H1 (cell line): ENCODE results near the gene GAS6. TPM values are rescaled to one million over a fixed set of nuclear protein-coding genes. Genes with fewer than 3 reads are reported as not detected.

Experiments
- CTCF ChIA-PET: fragments of 300-600 bp; sonication (Branson Sonifier 250); formaldehyde crosslinking; loops from one replicate; lab custom pipeline; 2021; ENCODE audit not compliant: partially characterized antibody; lab: Charles Lee
- POLR2A ChIA-PET: fragments of 300-600 bp; sonication (Branson Sonifier 250); formaldehyde crosslinking; loops from one replicate; lab custom pipeline; 2021; ENCODE audit warnings: inconsistent platforms; ENCODE audit not compliant: partially characterized antibody; lab: Charles Lee
- DNase-seq, 2 experiments: peaks; one replicate each; pipeline versions ENCODE4 v3.0.0 to v3.0.0-alpha.2; 2010 to 2022; ENCODE audit warnings: low spot score in 2 of 2, low read depth in 1 of 2, mixed read lengths in 1 of 2
- FAIRE-seq: peaks from 2 replicates; lab custom pipeline; 2011; peaks lifted over from hg19 to GRCh38; lab: Jason Lieb, UNC
- H2AFZ ChIP-seq: 2 replicates; pipeline ENCODE4 v1.8.1; 2012; ENCODE audit warnings: low read length, inconsistent platforms
- H2AK5ac ChIP-seq: 2 replicates; pipeline ENCODE4 v1.6.1; 2013; ENCODE audit warnings: low read depth, low read length
- H2BK120ac ChIP-seq: replicated peaks from 2 replicates; pipeline ENCODE3; 2013; ENCODE audit warnings: low read depth, low read length, inconsistent platforms
- H2BK12ac ChIP-seq: 2 replicates; pipeline ENCODE4 v1.6.1; 2013; ENCODE audit warnings: low read depth, low read length
- H2BK15ac ChIP-seq: 2 replicates; pipeline ENCODE4 v1.6.1; 2013; ENCODE audit warnings: low read length
- H2BK20ac ChIP-seq: 2 replicates; pipeline ENCODE4 v1.6.1; 2013; ENCODE audit warnings: low read length
- H2BK5ac ChIP-seq: 2 replicates; pipeline ENCODE4 v1.6.1; 2013; ENCODE audit warnings: low read depth, low read length
- H3K14ac ChIP-seq: 2 replicates; pipeline ENCODE4 v1.6.1; 2013; ENCODE audit warnings: inconsistent platforms; ENCODE audit not compliant: insufficient read length
- H3K18ac ChIP-seq: 2 replicates; pipeline ENCODE4 v1.6.1; 2013; ENCODE audit warnings: low read length; ENCODE audit errors: extremely low read depth
- H3K23ac ChIP-seq: 2 replicates; pipeline ENCODE4 v1.6.1; 2013; ENCODE audit warnings: inconsistent platforms; ENCODE audit not compliant: insufficient read length
- H3K23me2 ChIP-seq: 2 replicates; pipeline ENCODE4 v1.6.1; 2013; ENCODE audit warnings: low read depth, low read length
- H3K27ac ChIP-seq: 2 replicates; pipeline ENCODE4 v1.6.1; 2011; ENCODE audit warnings: low read depth, low read length, inconsistent platforms
- H3K27me3 ChIP-seq, 4 experiments: replicated peaks in 1 of 4; 1 replicate in 1 of 4; 2 replicates in 3 of 4; pipeline versions ENCODE4 v1.6.1 to v1.8.1; 2011 to 2013; ENCODE audit warnings: low read length in 3 of 4, mild to moderate bottlenecking in 3 of 4, inconsistent platforms in 2 of 4, mixed read lengths in 2 of 4, moderate library complexity in 1 of 4; ENCODE audit not compliant: control insufficient read depth in 3 of 4, insufficient read depth in 3 of 4; ENCODE audit errors: extremely low read depth in 1 of 4
- H3K36me3 ChIP-seq, 4 experiments: 2 replicates each; pipeline versions ENCODE4 v1.6.1 to v1.8.1; 2011 to 2013; ENCODE audit warnings: mild to moderate bottlenecking in 4 of 4, low read length in 3 of 4, moderate library complexity in 2 of 4, control low read depth in 1 of 4, inconsistent platforms in 1 of 4; ENCODE audit not compliant: insufficient read depth in 4 of 4, control insufficient read depth in 2 of 4
- H3K4ac ChIP-seq: replicated peaks from 2 replicates; pipeline ENCODE3; 2013; ENCODE audit warnings: low read length, low read depth, mixed read lengths, inconsistent platforms; ENCODE audit not compliant: insufficient read length
- H3K4me1 ChIP-seq, 4 experiments: replicated peaks in 1 of 4; 1 replicate in 1 of 4; 2 replicates in 3 of 4; pipeline versions ENCODE4 v1.6.1 to v1.8.1; 2011 to 2013; ENCODE audit warnings: low read length in 3 of 4, inconsistent platforms in 2 of 4, mixed read lengths in 1 of 4; ENCODE audit not compliant: insufficient read depth in 4 of 4, control insufficient read depth in 3 of 4
- H3K4me2 ChIP-seq, 2 experiments: 2 replicates each; pipeline versions ENCODE4 v1.6.1 to v1.8.1; 2011 to 2013; ENCODE audit warnings: low read depth in 2 of 2, low read length in 2 of 2, control low read depth in 1 of 2, inconsistent platforms in 1 of 2, mild to moderate bottlenecking in 1 of 2; ENCODE audit not compliant: insufficient read depth in 1 of 2
- H3K4me3 ChIP-seq, 4 experiments: fragments of 200-600, 300-600 bp in 1 of 4; sonication (generic), shearing (Covaris generic), sonication (Bioruptor Twin) in 1 of 4; 2 replicates each; pipeline versions ENCODE4 v1.5.1 to v1.8.1; 2011 to 2016; ENCODE audit warnings: low read length in 4 of 4, low read depth in 3 of 4, control low read depth in 2 of 4, inconsistent platforms in 2 of 4, mild to moderate bottlenecking in 2 of 4, mixed read lengths in 1 of 4, moderate library complexity in 1 of 4; ENCODE audit not compliant: insufficient read depth in 2 of 4; ENCODE audit errors: extremely low read depth in 1 of 4
- H3K56ac ChIP-seq: replicated peaks from 2 replicates; pipeline ENCODE3; 2013; ENCODE audit warnings: low read depth, mild to moderate bottlenecking, mixed read lengths, low read length, inconsistent platforms; ENCODE audit not compliant: insufficient read length
- H3K79me1 ChIP-seq: 2 replicates; pipeline ENCODE4 v1.6.1; 2013; ENCODE audit warnings: low read depth, low read length, control low read depth
- H3K79me2 ChIP-seq, 2 experiments: 2 replicates each; pipeline versions ENCODE4 v1.6.1 to v1.8.1; 2012 to 2013; ENCODE audit warnings: low read length in 2 of 2, mild to moderate bottlenecking in 2 of 2, inconsistent platforms in 1 of 2; ENCODE audit not compliant: insufficient read depth in 2 of 2, control insufficient read depth in 1 of 2
- H3K9ac ChIP-seq, 4 experiments: replicated peaks in 1 of 4; 1 replicate in 1 of 4; 2 replicates in 3 of 4; pipeline versions ENCODE4 v1.6.1 to v1.8.1; 2011 to 2013; ENCODE audit warnings: low read depth in 3 of 4, low read length in 3 of 4, control low read depth in 2 of 4, mild to moderate bottlenecking in 2 of 4, moderate library complexity in 2 of 4, inconsistent platforms in 1 of 4; ENCODE audit errors: extremely low read depth in 1 of 4
- H3K9me3 ChIP-seq, 2 experiments: 2 replicates each; pipeline versions ENCODE4 v1.6.1 to v1.8.1; 2012 to 2013; ENCODE audit warnings: mild to moderate bottlenecking in 2 of 2, moderate library complexity in 2 of 2, control low read depth in 1 of 2, inconsistent platforms in 1 of 2, low read depth in 1 of 2, low read length in 1 of 2, mixed read lengths in 1 of 2; ENCODE audit not compliant: insufficient read depth in 2 of 2
- H4K20me1 ChIP-seq, 2 experiments: replicated peaks in 1 of 2; 2 replicates each; pipeline versions ENCODE3 to v1.8.1; 2011 to 2013; ENCODE audit warnings: inconsistent platforms in 2 of 2, low read length in 2 of 2, mild to moderate bottlenecking in 1 of 2; ENCODE audit not compliant: insufficient read depth in 2 of 2, control insufficient read depth in 1 of 2
- H4K5ac ChIP-seq: 2 replicates; pipeline ENCODE4 v1.6.1; 2013; ENCODE audit warnings: low read length, low read depth, mixed read lengths, inconsistent platforms; ENCODE audit not compliant: insufficient read length
- H4K8ac ChIP-seq: 2 replicates; pipeline ENCODE4 v1.8.0; 2013; ENCODE audit warnings: mild to moderate bottlenecking, moderate library complexity, low read length, inconsistent platforms; ENCODE audit not compliant: insufficient read depth; ENCODE audit errors: extremely low read depth
- H4K91ac ChIP-seq: replicated peaks from 2 replicates; pipeline ENCODE3; 2013; ENCODE audit warnings: low read length, mixed read lengths, inconsistent platforms; ENCODE audit not compliant: insufficient read length
- HDAC2 ChIP-seq, 2 experiments: fragments of 300-600 bp in 1 of 2; sonication (generic) in 1 of 2; IDR thresholded peaks; 2 replicates each; pipeline ENCODE4 v1.6.1; 2011 to 2012; ENCODE audit warnings: low read depth in 2 of 2, low read length in 2 of 2, mild to moderate bottlenecking in 2 of 2, moderate library complexity in 2 of 2, borderline replicate concordance in 1 of 2, inconsistent platforms in 1 of 2
- KDM1A ChIP-seq: fragments of 200-600, 300-600 bp; sonication (generic); IDR thresholded peaks from 2 replicates; pipeline ENCODE4 v1.7.1; 2016; ENCODE audit warnings: mild to moderate bottlenecking, low read length, borderline replicate concordance
- NRF1 ChIP-seq: IDR thresholded peaks from 2 replicates; pipeline ENCODE4 v1.6.1; 2011; ENCODE audit warnings: mild to moderate bottlenecking, low read depth, low read length, improper control_type of control experiment
- PHF8 ChIP-seq: fragments of 200-600 bp; sonication (generic); conservative IDR thresholded peaks from 2 replicates; pipeline ENCODE4 v1.7.1; 2012; ENCODE audit warnings: low read depth, mild to moderate bottlenecking, inconsistent platforms, low read length, moderate library complexity
- RBBP5 ChIP-seq: IDR thresholded peaks from 2 replicates; pipeline ENCODE4 v1.7.1; 2012; ENCODE audit warnings: low read depth, mild to moderate bottlenecking, inconsistent platforms, low read length, moderate library complexity, borderline replicate concordance
- SAP30 ChIP-seq: fragments of 300-600 bp; sonication (generic); IDR thresholded peaks from 2 replicates; pipeline ENCODE4 v1.7.1; 2012; ENCODE audit warnings: low read length, moderate library complexity, mild to moderate bottlenecking, inconsistent platforms; ENCODE audit not compliant: insufficient read depth, insufficient replicate concordance
- SP1 ChIP-seq: IDR thresholded peaks from 2 replicates; pipeline ENCODE4 v1.6.1; 2011; ENCODE audit warnings: low read depth, low read length
- SUZ12 ChIP-seq: fragments of 200-600 bp; sonication (generic); IDR thresholded peaks from 2 replicates; pipeline ENCODE4 v1.6.1; 2012; ENCODE audit warnings: mild to moderate bottlenecking, inconsistent platforms, low read length, moderate library complexity, mixed read lengths
- TAF1 ChIP-seq: IDR thresholded peaks from 2 replicates; pipeline ENCODE4 v1.6.1; 2011; ENCODE audit warnings: mild to moderate bottlenecking, low read depth, low read length
- TCF12 ChIP-seq: IDR thresholded peaks from 2 replicates; pipeline ENCODE4 v1.6.1; 2011; ENCODE audit warnings: low read depth, mild to moderate bottlenecking, low read length
- WGBS, 2 experiments: shearing (Covaris generic) in 1 of 2; methylation state at CpG; one replicate each; pipeline versions ENCODE4 v1.1.6 to v1.1.7; 2013 to 2015; ENCODE audit warnings: low lambda C conversion rate in 2 of 2, mixed read lengths in 2 of 2, inconsistent platforms in 1 of 2, low coverage in 1 of 2, missing lambda C conversion rate in 1 of 2; ENCODE audit not compliant: insufficient replicate concordance in 2 of 2, insufficient coverage in 1 of 2, insufficient read length in 1 of 2; ENCODE audit errors: extremely low coverage in 1 of 2, missing lambda C conversion rate in 1 of 2; 5-methylcytosine and 5-hydroxymethylcytosine counted together
- polyA plus RNA-seq, 7 experiments: library from polyadenylated mRNA; depleted of rRNA in 3 of 7; stranded (reverse) in 5 of 7; unstranded in 2 of 7; fragments of >200 nt in 5 of 7; fragments of 200-250 nt in 2 of 7; gene quantifications; 1 replicate in 5 of 7; 2 replicates in 1 of 7; 4 replicates in 1 of 7; pipeline versions ENCODE4 v1.2.1 to v1.2.3, GENCODE V29; 2011 to 2013; ENCODE audit warnings: missing spikeins in 2 of 7, mixed read lengths in 2 of 7
- total RNA-seq: library from RNA; stranded (reverse); fragmentation: NEBNext Ultra II Directional; extraction: Animal tissue kit (Norgen Biotek cat#: 25700); gene quantifications from 2 replicates; pipeline ENCODE4 v1.2.1, GENCODE V29; 2021

GAS6 gene
- total and polyA plus RNA-seq, 2 of the 8 experiments (the other 6 are each of a cell fraction or from before 2014, with no cell fraction given) = 18.6 to 31.0 TPM

GRCh38 chr13:113774177-113775107, 89.4 kb downstream of the GAS6 start:
- WGBS, 2 experiments = 85 to 100% methylated on average over 1 to 9 of the region's 9 CpGs
- FAIRE-seq = peak; percentile 48
- peaks cover 0 to 5% of the 10 kb centered on the region in 2 experiments; a peak in 1 of 4 replicates for H3K79me2 ChIP-seq
- TF ChIP-seq SUZ12 = no peak
- TF ChIP-seq SP1 = no peak
- TF ChIP-seq SAP30 = no peak
- TF ChIP-seq KDM1A = no peak
- no peak for TF ChIP-seq NRF1
- TF ChIP-seq HDAC2 (IDR thresholded peaks at IDR 0.05; ENCODE audit: borderline replicate concordance in 1 of 2, low read depth in 2 of 2, low read length in 2 of 2) = no peak
- no peak for TF ChIP-seq TAF1
- no peak for TF ChIP-seq PHF8
- TF ChIP-seq TCF12 = no peak
- no peak for TF ChIP-seq RBBP5

More at GRCh38 chr13:113774177-113775107, 89.4 kb downstream of the GAS6 start:
- peak overlapping the region; percentile 8 for H3K14ac ChIP-seq
- no peak overlapping the region; a peak in 1 of 7 replicates for H3K9ac ChIP-seq
- H3K4me2 ChIP-seq = no peak overlapping the region
- no peak overlapping the region for H4K5ac ChIP-seq
- H4K91ac ChIP-seq = peak overlapping the region; percentile 34
- peaks cover 0 to 5% (median 0%) of the 10 kb centered on the region in 4 experiments; a peak in 1 of 7 replicates for H3K27me3 ChIP-seq
- H2AK5ac ChIP-seq = peak overlapping the region; percentile 4; the same call in 1 of the 2 replicates
- peaks cover 0 to 10% of the 10 kb centered on the region in 2 experiments for H4K20me1 ChIP-seq
- H2BK12ac ChIP-seq = peak overlapping the region; percentile 42; the same call in 1 of the 2 replicates
- no peak overlapping the region for H2AFZ ChIP-seq
- H3K4ac ChIP-seq = peak overlapping the region; percentile 12
- H3K18ac ChIP-seq = no peak overlapping the region
- H3K4me1 ChIP-seq = no peaks in the 10 kb centered on the region; a peak in 1 of 7 replicates
- H3K56ac ChIP-seq = peak overlapping the region; percentile 100
- 0 out of 2 replicates have a peak overlapping the region, but pooled peaks have one; percentile 8 for H2BK20ac ChIP-seq
- peaks cover 6% of the 10 kb centered on the region for H3K79me1 ChIP-seq
- H2BK5ac ChIP-seq = 0 out of 2 replicates have a peak overlapping the region, but pooled peaks have one; percentile 37
- H3K4me3 ChIP-seq = no peak overlapping the region
- ChIA-PET POLR2A (interaction anchor here (0.6 kb wide), 2 partner anchors 474 to 612 kb away, joined by 3 to 5 read pairs; no protein-coding TSS in a partner anchor), CTCF (interaction anchor here (0.6 to 0.8 kb wide), 2 partner anchors 33 to 71 kb away, joined by 3 to 4 read pairs; no protein-coding TSS in a partner anchor)
- H3K23me2 ChIP-seq = peaks cover 9% of the 10 kb centered on the region; the same call in 1 of the 2 replicates
- H3K36me3 ChIP-seq = no peaks in the 10 kb centered on the region; a peak in 1 of 8 replicates
- H3K9me3 ChIP-seq = no peaks in the 10 kb centered on the region
- no peak overlapping the region for H4K8ac ChIP-seq
- H2BK15ac ChIP-seq = 0 out of 2 replicates have a peak overlapping the region, but pooled peaks have one; percentile 62
- no peak overlapping the region for H3K27ac ChIP-seq
- no peak overlapping the region for H3K23ac ChIP-seq
- no peak overlapping the region for H2BK120ac ChIP-seq
- DNase-seq = no peak
